ENCODE data around the gene NUP37.
A peak's percentile ranks its signal among the peaks of the same experiment; 100 is the strongest.
"Not testable (repeated sequence)": the region's sequence is repeated elsewhere in the genome, so short reads cannot be mapped to it uniquely, and the experiment has no call there.

NUP37 gene, protein sequence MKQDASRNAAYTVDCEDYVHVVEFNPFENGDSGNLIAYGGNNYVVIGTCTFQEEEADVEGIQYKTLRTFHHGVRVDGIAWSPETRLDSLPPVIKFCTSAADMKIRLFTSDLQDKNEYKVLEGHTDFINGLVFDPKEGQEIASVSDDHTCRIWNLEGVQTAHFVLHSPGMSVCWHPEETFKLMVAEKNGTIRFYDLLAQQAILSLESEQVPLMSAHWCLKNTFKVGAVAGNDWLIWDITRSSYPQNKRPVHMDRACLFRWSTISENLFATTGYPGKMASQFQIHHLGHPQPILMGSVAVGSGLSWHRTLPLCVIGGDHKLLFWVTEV

DNA sequence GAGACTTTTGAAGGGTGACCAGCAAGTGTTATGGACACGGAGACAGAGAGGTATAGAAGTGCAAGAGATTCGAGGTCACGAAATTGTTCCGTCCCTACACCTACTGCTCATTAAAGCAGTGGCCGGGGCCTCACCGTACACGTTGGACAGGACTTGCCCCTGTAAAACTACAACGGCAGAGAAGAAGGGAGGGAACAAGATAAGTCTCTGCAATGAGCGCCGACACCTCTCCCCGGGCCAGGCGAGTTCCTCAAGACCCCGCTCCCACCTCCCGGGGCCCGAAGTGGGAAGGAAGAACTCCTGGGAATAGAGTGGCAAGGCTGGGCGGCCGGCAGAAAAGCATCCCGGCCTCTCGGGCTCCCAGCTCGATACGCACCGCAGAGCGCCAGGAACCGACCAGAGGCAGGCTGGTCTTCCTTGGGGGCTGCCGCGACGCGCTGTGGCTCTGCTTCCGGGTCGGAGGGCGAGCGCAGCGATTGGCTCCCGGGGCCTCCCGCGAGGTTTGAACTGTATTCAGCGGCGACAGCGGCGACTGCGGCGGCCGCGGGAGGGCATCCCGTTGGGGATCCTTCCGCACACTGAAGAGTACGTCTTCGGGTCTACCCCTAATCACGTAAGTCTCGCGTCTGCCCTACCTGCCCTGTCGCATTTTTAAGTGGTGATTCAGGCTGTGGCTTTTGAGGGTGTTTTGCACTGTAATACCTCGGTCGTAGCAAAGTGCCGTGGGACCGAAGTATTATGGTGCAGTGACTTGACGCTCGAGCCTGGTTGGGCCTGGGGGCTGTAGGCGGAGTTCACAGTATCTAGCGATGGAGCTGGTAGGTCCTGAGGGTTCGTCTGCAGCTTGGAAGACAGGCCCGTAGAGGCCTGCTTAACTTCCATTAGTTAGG is at the start of gene NUP37, which contains the start of gene PARPBP:
TSS of gene NUP37 (minus strand) at position 441 of the 890 bp plus-strand sequence. CDS start 1,596 bp downstream, outside the sequence.
TSS of gene PARPBP (plus strand) at position 510 of the 890 bp plus-strand sequence. CDS start 3,706 bp downstream, outside the sequence.
- peak within 1 kb of the TSS; percentile 75 for H3K27ac Mint-ChIP-seq

DNA sequence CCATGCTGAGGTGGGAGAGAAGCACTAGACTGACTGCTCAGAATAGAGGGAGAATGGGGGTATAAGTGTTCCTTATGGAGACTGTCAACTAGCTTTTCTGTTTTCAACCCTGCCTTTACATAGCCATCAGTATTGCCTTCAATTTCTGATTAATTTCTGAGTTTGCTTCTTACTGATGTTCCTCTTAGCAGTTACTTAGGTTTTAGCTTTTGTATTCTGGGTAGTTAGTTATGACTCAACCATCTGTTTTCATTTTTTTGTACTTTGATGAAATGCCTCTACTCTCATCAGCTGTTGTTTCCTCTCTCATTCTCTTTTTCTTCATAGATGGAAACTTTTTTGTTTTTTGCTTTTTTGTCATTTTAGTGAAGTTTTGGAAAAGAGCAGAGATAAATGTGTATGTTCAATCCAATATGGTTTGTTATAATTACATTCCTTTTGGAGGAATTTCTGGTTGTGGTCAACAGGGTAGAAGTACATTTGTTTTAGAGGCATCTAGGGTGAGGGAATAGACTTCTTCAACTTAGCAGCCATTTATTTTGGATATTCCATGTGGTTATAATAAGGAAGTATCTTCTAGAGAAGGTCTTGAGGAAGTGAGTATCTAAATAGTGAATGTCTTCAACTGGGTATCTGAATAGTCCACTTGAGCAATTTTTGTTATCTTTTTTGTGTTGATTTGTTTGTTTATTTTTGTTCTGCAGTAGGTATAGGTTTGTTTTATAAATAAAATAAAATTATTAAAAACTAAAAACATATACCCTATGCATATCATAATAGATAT is 48.1 kb upstream of the NUP37 start:
- Mint-ChIP-seq H3K27me3 (ENCODE audit: low read depth) (no peaks in the 10 kb centered on the region), H3K4me1 (ENCODE audit: low read depth) (peaks cover 18% of the 10 kb centered on the region), H3K27ac (peak overlapping the region; percentile 64), H3K36me3 (ENCODE audit: low read depth) (peaks cover 37% of the 10 kb centered on the region), H3K4me3 (peak overlapping the region; percentile 6), H3K9me3 (no peaks in the 10 kb centered on the region)
- DNase-seq (ENCODE audit: low spot score), result no peak

More for the DNA sequence above, at the start of gene NUP37, which contains the start of gene PARPBP:
- DNase-seq (ENCODE audit: low spot score), result peak; percentile 92
- H3K9me3 Mint-ChIP-seq, result no peaks in the 10 kb centered on the region
- H3K36me3 Mint-ChIP-seq (ENCODE audit: low read depth), result peaks cover 27% of the 10 kb centered on the region
- H3K4me1 Mint-ChIP-seq (ENCODE audit: low read depth), result peaks cover 43% of the 10 kb centered on the region
- H3K4me3 Mint-ChIP-seq, result peak within 1 kb of the TSS; percentile 91
- no peaks in the 10 kb centered on the region for H3K27me3 Mint-ChIP-seq (ENCODE audit: low read depth)

DNA sequence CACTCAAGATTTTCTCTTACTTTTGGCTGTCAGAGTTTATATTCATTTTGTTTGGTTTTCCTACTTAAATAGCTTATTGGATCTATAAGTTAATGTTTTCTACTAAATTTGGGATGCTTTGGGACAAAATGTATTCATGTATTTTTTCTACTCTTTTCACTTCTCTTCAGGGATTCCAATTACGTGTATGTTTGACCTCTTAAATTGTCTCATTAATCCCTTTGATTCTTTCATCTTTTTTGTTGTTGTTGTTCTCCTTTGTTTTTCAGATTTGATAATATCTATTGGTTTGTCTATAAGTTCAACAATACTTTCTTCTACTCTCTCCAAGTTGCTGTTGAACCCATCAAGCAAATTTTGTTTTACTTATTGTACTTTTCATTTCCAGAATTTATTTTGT is 43.5 kb upstream of the NUP37 start:
- H3K9me3 Mint-ChIP-seq, result no peaks in the 10 kb centered on the region
- DNase-seq (ENCODE audit: low spot score), result no peak
- H3K4me3 Mint-ChIP-seq, result no peak overlapping the region
- H3K36me3 Mint-ChIP-seq (ENCODE audit: low read depth), result peaks cover 25% of the 10 kb centered on the region
- H3K27me3 Mint-ChIP-seq (ENCODE audit: low read depth), result no peaks in the 10 kb centered on the region
- peaks cover 11% of the 10 kb centered on the region for H3K4me1 Mint-ChIP-seq (ENCODE audit: low read depth)
- no peak overlapping the region for H3K27ac Mint-ChIP-seq

DNA sequence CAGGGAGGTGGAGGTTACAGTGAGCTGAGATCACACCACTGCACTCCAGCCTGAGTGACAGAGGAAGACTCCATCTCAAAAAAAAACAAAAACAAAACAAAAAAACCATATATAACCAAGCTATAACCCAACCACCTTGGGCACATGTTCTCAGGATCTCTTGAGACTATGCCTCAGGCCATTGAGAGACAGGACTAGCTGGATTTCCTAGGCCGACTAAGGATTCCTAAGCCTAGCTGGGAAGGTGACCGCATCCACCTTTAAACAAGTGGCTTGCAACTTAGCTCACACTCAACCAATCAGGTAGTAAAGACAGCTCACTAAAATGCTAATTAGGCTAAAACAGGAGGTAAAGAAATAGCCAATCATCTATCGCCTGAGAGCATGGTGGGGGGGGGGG is 35.3 kb upstream of the NUP37 start:
- not testable (repeated sequence) for H3K4me1 Mint-ChIP-seq (ENCODE audit: low read depth); DNase-seq (ENCODE audit: low spot score); H3K27ac Mint-ChIP-seq; H3K4me3 Mint-ChIP-seq; H3K9me3 Mint-ChIP-seq; H3K27me3 Mint-ChIP-seq (ENCODE audit: low read depth)
- peaks cover 24% of the 10 kb centered on the region for H3K36me3 Mint-ChIP-seq (ENCODE audit: low read depth)

DNA sequence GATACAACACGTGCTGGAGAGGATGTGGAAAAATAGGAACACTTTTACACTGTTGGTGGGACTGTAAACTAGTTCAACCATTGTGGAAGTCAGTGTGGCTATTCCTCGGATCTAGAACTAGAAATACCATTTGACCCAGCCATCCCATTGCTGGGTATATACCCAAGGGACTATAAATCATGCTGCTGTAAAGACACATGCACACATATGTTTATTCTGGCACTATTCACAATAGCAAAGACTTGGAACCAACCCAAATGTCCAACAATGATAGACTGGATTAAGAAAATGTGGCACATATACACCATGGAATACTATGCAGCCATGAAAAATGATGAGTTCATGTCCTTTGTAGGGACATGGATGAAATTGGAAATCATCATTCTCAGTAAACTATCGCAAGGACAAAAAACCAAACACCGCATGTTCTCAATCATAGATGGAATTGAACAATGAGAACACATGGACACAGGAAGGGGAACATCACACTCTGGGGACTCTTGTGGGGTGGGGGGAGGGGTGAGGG is 27.2 kb upstream of the NUP37 start:
- H3K27ac Mint-ChIP-seq; H3K9me3 Mint-ChIP-seq; DNase-seq (ENCODE audit: low spot score); H3K27me3 Mint-ChIP-seq (ENCODE audit: low read depth); H3K4me3 Mint-ChIP-seq: not testable (repeated sequence)
- Mint-ChIP-seq H3K4me1 (ENCODE audit: low read depth) (peaks cover 11% of the 10 kb centered on the region), H3K36me3 (ENCODE audit: low read depth) (peaks cover 34% of the 10 kb centered on the region)

DNA sequence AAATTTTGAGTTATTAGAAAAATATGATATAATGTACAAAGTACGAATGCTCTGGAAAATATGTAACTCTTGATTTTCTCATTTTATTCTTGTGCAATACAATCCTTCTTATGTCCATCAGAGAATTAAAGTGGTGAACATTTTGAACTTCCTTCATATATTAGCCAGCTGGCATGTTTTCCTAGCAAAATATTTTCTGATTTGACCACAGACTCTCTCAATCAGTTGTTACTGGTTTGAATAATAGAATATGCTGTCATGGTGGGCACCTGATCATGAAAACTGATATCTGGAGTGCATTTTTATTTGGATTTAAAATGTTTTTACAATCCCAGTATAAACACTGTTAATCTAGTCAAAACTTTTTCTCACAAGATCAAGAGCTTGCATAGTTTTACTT is 24.3 kb upstream of the NUP37 start:
- DNase-seq (ENCODE audit: low spot score), result no peak
- no peak overlapping the region for H3K4me3 Mint-ChIP-seq
- no peaks in the 10 kb centered on the region for H3K27me3 Mint-ChIP-seq (ENCODE audit: low read depth)
- peaks cover 48% of the 10 kb centered on the region for H3K36me3 Mint-ChIP-seq (ENCODE audit: low read depth)
- H3K4me1 Mint-ChIP-seq (ENCODE audit: low read depth), result peaks cover 20% of the 10 kb centered on the region
- H3K9me3 Mint-ChIP-seq, result peaks cover 10% of the 10 kb centered on the region
- no peak overlapping the region for H3K27ac Mint-ChIP-seq

DNA sequence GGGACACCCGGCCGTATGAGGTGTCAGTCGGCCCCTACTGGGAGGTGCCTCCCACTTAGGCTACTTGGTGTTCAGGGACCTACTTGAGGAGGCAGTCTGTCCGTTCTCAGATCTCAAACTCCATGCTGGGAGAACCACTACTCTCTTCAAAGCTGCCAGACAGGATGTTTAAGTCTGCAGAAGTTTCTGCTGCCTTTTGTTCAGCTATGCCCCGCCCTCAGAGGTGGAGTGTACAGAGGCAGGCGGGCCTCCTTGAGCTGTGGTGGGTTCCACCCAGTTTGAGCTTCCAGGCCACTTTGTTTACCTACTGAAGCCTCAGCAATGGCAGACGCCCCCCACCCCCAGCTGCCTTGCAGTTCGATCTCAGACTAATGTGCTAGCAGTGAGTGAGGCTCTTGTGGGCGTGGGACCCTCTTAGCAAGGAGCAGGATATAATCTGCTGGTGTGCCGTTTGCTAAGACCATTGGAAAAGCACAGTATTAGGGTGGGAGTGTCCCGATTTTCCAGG is 23.0 kb upstream of the NUP37 start:
- not testable (repeated sequence) for H3K27ac Mint-ChIP-seq; DNase-seq (ENCODE audit: low spot score); H3K27me3 Mint-ChIP-seq (ENCODE audit: low read depth); H3K4me3 Mint-ChIP-seq
- H3K36me3 Mint-ChIP-seq (ENCODE audit: low read depth), result peaks cover 61% of the 10 kb centered on the region
- peaks cover 21% of the 10 kb centered on the region for H3K4me1 Mint-ChIP-seq (ENCODE audit: low read depth)
- H3K9me3 Mint-ChIP-seq, result peaks cover 22% of the 10 kb centered on the region

DNA sequence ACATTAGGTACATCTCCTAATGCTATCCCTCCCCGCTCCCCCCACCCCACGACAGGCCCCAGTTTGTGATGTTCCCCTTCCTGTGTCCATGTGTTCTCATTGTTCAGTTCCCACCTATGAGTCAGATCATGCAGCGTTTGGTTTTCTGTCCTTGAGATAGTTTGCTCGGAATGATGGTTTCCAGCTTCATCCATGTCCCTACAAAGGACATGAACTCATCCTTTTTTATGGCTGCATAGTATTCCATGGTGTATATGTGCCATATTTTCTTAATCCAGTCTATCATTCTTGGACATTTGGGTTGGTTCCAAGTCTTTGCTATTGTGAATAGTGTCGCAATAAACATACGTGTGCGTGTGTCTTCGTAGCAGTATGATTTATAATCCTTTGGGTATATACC is 17.7 kb upstream of the NUP37 start:
- peaks cover 76% of the 10 kb centered on the region for H3K36me3 Mint-ChIP-seq (ENCODE audit: low read depth)
- H3K4me1 Mint-ChIP-seq (ENCODE audit: low read depth), result peaks cover 15% of the 10 kb centered on the region
- peaks cover 28% of the 10 kb centered on the region for H3K9me3 Mint-ChIP-seq
- not testable (repeated sequence) for DNase-seq (ENCODE audit: low spot score); H3K27ac Mint-ChIP-seq; H3K27me3 Mint-ChIP-seq (ENCODE audit: low read depth); H3K4me3 Mint-ChIP-seq

DNA sequence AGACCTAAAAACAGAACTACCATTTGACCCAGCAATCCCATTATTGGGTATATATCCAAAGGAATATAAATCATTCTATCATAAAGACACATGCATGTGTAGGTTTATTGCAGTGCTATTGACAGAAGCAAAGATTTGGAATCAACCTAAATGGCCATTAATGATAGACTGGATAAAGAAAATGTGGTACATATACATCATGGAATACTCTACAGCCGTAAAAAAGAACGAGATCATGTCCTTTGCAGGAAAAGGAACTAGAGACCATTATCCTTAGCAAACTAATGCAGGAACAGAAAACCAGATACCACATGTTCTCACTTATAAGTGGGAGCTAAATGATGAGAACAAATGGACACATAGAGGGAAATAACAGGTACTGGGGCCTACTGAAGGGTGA is 11.5 kb upstream of the NUP37 start:
- H3K4me1 Mint-ChIP-seq (ENCODE audit: low read depth); H3K4me3 Mint-ChIP-seq; H3K27me3 Mint-ChIP-seq (ENCODE audit: low read depth); DNase-seq (ENCODE audit: low spot score); H3K27ac Mint-ChIP-seq: not testable (repeated sequence)
- Mint-ChIP-seq H3K36me3 (ENCODE audit: low read depth) (peaks cover 69% of the 10 kb centered on the region), H3K9me3 (peaks cover 17% of the 10 kb centered on the region)

DNA sequence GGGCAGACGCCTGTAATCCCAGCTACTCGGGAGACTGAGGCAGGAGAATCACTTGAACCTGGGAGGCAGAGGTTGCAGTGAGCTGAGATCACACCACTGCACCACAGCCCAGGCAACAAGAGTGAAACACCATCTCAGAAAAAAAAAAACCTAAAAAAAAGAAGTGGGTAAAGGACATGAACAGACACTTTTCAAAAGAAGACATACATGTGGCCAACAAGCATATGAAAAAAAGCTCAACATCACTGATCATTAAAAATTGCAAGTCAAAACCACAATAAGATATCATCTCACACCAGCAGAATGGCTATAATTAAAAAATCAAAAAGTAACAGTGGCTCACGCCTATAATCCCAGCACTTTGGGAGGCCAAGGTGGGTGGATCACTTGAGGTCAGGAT is 10.8 kb upstream of the NUP37 start:
- H3K4me1 Mint-ChIP-seq (ENCODE audit: low read depth); DNase-seq (ENCODE audit: low spot score); H3K27me3 Mint-ChIP-seq (ENCODE audit: low read depth); H3K4me3 Mint-ChIP-seq; H3K27ac Mint-ChIP-seq: not testable (repeated sequence)
- peaks cover 17% of the 10 kb centered on the region for H3K9me3 Mint-ChIP-seq
- H3K36me3 Mint-ChIP-seq (ENCODE audit: low read depth), result peaks cover 71% of the 10 kb centered on the region

DNA sequence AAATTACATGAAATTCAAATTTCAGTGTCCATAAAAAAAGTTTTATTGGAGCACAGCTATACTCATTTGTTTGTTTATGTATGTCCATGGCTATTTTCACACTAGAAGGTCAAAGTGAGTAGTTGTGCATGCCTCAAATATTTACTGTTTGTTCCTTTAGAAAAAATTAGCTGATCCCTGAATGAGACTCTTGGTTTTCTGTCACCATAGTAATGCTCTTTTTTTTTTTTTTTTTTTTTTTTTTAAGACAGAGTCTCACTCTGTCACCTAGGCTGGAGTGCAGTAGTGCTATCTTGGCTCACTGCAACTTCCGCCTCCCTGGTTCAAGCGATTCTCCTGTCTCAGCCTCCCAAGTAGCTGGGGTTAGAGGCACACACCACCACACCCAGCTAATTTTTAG is 1.4 kb upstream of the NUP37 start:
- Mint-ChIP-seq H3K4me1 (ENCODE audit: low read depth) (peaks cover 41% of the 10 kb centered on the region), H3K36me3 (ENCODE audit: low read depth) (peaks cover 34% of the 10 kb centered on the region), H3K4me3 (peak overlapping the region; percentile 91)
- not testable (repeated sequence) for H3K27me3 Mint-ChIP-seq (ENCODE audit: low read depth); H3K9me3 Mint-ChIP-seq; H3K27ac Mint-ChIP-seq; DNase-seq (ENCODE audit: low spot score)

DNA sequence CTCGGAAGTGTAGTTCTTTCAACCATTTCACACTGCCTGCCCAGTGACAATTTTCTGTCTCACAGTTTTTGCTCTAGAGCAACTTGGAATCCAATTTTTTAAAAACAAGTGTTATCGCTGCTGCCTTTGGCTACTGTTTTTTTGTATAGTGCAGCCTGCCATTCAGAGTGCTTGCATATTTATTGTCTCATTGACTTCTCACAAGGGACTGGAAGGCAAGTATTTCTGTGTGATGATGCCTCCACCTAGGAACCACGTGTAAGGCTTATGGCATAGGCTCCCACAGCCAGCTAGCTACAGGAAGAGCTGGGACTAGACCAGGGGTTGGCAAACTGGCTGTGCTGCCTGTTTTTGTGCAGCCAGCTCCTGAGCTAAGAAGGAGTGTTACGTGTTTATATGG is 972 bp upstream of the NUP37 start:
- no peaks in the 10 kb centered on the region for H3K27me3 Mint-ChIP-seq (ENCODE audit: low read depth)
- peak overlapping the region; percentile 91 for H3K4me3 Mint-ChIP-seq
- H3K9me3 Mint-ChIP-seq, result no peaks in the 10 kb centered on the region
- DNase-seq (ENCODE audit: low spot score), result no peak
- peak overlapping the region; percentile 75 for H3K27ac Mint-ChIP-seq
- peaks cover 43% of the 10 kb centered on the region for H3K4me1 Mint-ChIP-seq (ENCODE audit: low read depth)
- peaks cover 33% of the 10 kb centered on the region for H3K36me3 Mint-ChIP-seq (ENCODE audit: low read depth)

DNA sequence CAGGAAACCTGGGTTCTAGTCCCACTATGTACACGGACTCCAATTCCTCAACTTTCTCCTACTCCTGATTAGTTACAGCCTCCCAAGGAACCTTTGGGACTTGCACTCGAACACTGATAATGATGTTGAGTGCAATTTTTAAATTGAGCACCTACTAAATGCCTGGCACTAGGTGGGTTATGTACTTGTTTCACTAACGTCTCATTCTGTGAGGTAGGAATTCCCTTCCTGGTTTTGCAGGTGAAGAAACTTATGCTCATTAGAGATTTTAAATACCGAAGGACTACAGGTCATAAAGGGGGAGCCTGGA is 605 bp upstream of the NUP37 start:
- H3K4me3 Mint-ChIP-seq, result peak overlapping the region; percentile 91
- DNase-seq (ENCODE audit: low spot score), result no peak
- no peaks in the 10 kb centered on the region for H3K27me3 Mint-ChIP-seq (ENCODE audit: low read depth)
- peaks cover 31% of the 10 kb centered on the region for H3K36me3 Mint-ChIP-seq (ENCODE audit: low read depth)
- no peaks in the 10 kb centered on the region for H3K9me3 Mint-ChIP-seq
- H3K4me1 Mint-ChIP-seq (ENCODE audit: low read depth), result peaks cover 44% of the 10 kb centered on the region
- H3K27ac Mint-ChIP-seq, result peak overlapping the region; percentile 75
